Neural crest cell (in vitro differentiated cells): ENCODE measurements around the gene CFAP91. TPM values are rescaled to one million over a fixed set of nuclear protein-coding genes. Genes with fewer than 3 reads are reported as not detected.

Experiments used
- DNase-seq: peaks from one replicate; pipeline ENCODE4 v3.0.0; 2021; ENCODE audit warnings: low read depth, mixed read lengths, low spot score
- H3K27ac Mint-ChIP-seq: one replicate; pipeline ENCODE4 v1.8.0; 2021; ENCODE audit warnings: mild to moderate bottlenecking, mixed read lengths; ENCODE audit not compliant: unreplicated experiment
- H3K27me3 Mint-ChIP-seq: 2 replicates; pipeline ENCODE4 v1.8.0; 2021; ENCODE audit warnings: low read depth, mild to moderate bottlenecking, mixed read lengths
- H3K36me3 Mint-ChIP-seq: 2 replicates; pipeline ENCODE4 v1.8.0; 2021; ENCODE audit warnings: low read depth, mild to moderate bottlenecking, mixed read lengths
- H3K4me1 Mint-ChIP-seq: 2 replicates; pipeline ENCODE4 v1.8.0; 2021; ENCODE audit warnings: mixed read lengths
- H3K4me3 Mint-ChIP-seq: one replicate; pipeline ENCODE4 v1.8.0; 2021; ENCODE audit warnings: mild to moderate bottlenecking, mixed read lengths
- H3K9me3 Mint-ChIP-seq: 2 replicates; pipeline ENCODE4 v1.8.0; 2021; ENCODE audit warnings: mixed read lengths
- CTCF ChIP-seq: fragments of 200-600 bp; sonication (generic); conservative IDR thresholded peaks from 2 replicates; pipeline ENCODE4 v1.5.0; 2021; ENCODE audit warnings: antibody characterized with exemption, mild to moderate bottlenecking
- total RNA-seq: library from RNA; stranded (reverse); gene quantifications from 2 replicates; pipeline ENCODE4 v1.2.1, GENCODE V29; 2021

CFAP91 gene
- total RNA-seq, 1 donor from 2014 or later = 7.0 TPM

GRCh38 chr3:119659606-119660291 lies 43.1 kb upstream of the CFAP91 start:
- no peak for DNase-seq
- Mint-ChIP-seq H3K4me1 (no peaks in the 10 kb centered on the region), H3K4me3 (no peak overlapping the region), H3K36me3 (no peaks in the 10 kb centered on the region), H3K27ac (peak overlapping the region; percentile 28), H3K27me3 (no peaks in the 10 kb centered on the region), H3K9me3 (no peaks in the 10 kb centered on the region)
- no peak for TF ChIP-seq CTCF

DNA sequence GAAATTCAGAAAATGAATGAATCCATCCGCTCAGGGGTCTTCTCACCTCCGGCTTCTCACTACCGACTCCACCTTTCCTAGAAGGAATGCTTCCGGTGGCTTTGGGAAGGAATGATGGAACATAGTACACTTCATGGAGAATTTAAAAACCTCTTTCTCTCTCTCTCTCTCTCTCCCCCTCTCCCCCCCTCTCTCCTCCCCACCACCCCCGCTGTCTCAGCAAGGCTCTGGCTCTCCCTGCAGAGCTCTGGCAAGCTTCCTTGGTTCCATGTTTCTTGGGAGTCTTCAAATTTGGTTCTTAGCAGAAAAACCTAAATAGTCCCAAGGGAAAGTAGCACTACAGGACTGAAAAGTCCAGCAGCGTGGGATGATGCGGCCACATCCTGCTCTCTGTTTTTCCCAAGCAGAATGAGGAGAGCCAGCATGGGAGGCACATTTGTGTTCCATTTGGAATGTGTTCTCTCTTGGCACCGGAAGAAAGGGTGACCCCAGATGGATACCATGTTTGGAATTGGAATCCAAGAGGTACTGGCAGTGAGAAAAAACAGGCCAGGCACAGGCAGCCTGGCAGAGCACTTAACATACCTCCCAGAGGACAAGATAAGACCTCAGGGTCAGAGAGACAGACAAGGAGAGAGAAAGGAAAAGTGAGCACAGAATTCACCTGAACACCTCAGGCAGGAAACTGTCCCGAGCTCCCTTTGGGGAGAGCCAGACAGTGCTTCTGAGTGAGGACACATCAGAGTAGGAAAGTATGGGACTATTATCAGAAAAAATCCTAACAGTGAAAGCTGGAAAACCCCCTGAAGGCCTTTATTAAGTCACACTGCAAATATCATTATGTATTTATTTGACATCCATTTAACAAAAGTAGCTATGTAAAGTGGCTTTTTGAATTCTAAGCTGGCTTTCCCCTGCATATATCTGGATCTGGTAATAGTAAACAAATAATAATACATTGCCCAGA lies 42.1 kb upstream of the CFAP91 start, which contains the start of gene POPDC2:
Gene POPDC2 (minus strand): TSS at position 116 of the 967 bp plus-strand sequence. CDS start 166 bp downstream, outside the sequence.
- Mint-ChIP-seq H3K27ac (peak within 1 kb of the TSS; percentile 28), H3K4me3 (no peak within 1 kb of the TSS), H3K4me1 (no peaks in the 10 kb centered on the region), H3K9me3 (no peaks in the 10 kb centered on the region), H3K27me3 (no peaks in the 10 kb centered on the region), H3K36me3 (no peaks in the 10 kb centered on the region)
- no peak for TF ChIP-seq CTCF
- no peak for DNase-seq

GRCh38 chr3:119662604-119663373 lies 40.0 kb upstream of the CFAP91 start:
- Mint-ChIP-seq H3K27ac (no peak overlapping the region), H3K4me3 (no peak overlapping the region)
- DNase-seq = no peak

DNA sequence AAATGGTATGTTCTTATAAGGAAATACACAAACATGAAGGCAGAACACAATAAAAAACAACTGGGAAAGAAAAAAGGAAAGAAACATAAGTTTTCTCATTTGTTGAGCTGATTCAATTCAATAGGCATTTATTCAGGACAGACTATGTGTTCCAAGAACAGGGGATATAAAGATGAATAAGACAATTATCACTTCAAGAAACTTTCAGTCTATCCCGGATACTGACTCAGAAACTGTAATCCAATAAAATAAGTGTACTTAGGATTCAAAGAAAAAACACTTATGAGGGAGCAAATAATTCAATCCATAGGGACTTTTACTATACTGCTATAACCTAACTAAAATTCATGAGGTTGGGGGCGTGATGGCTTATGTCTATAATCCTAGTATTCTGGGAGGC lies 38.9 kb upstream of the CFAP91 start:
- Mint-ChIP-seq H3K4me1 (no peaks in the 10 kb centered on the region), H3K36me3 (no peaks in the 10 kb centered on the region), H3K9me3 (no peaks in the 10 kb centered on the region), H3K27ac (no peak overlapping the region), H3K4me3 (no peak overlapping the region), H3K27me3 (no peaks in the 10 kb centered on the region)
- no peak for DNase-seq
- no peak for TF ChIP-seq CTCF

More at GRCh38 chr3:119662604-119663373, 40.0 kb upstream of the CFAP91 start:
- Mint-ChIP-seq H3K9me3 (no peaks in the 10 kb centered on the region), H3K36me3 (no peaks in the 10 kb centered on the region), H3K27me3 (no peaks in the 10 kb centered on the region), H3K4me1 (no peaks in the 10 kb centered on the region)
- TF ChIP-seq CTCF = no peak

- Mint-ChIP-seq H3K4me3 (no peak overlapping the region), H3K4me1 (no peaks in the 10 kb centered on the region), H3K27me3 (no peaks in the 10 kb centered on the region), H3K9me3 (no peaks in the 10 kb centered on the region), H3K36me3 (no peaks in the 10 kb centered on the region), H3K27ac (no peak overlapping the region)
- no peak for TF ChIP-seq CTCF
- no peak for DNase-seq
Observed at GRCh38 chr3:119664370-119664769, 38.5 kb upstream of the CFAP91 start.
